Gastrocnemius medialis (tissue), 4 donors: ENCODE results near the gene TRIM16.
"Not testable (repeated sequence)": the region's sequence is repeated elsewhere in the genome, so short reads cannot be mapped to it uniquely, and the experiment has no call there.

Experiments used
- CTCF ChIP-seq, 5 experiments: fragments of 450-650 bp in 3 of 5; fragments of 200-600 bp in 2 of 5; sonication (generic) in 2 of 5; IDR thresholded peaks in 4 of 5; conservative IDR thresholded peaks in 1 of 5; 1 replicate in 4 of 5; 2 replicates in 1 of 5; pipeline ENCODE4 v1.5.1; 2016 to 2019; ENCODE audit warnings: antibody characterized with exemption in 5 of 5, mild to moderate bottlenecking in 3 of 5, moderate library complexity in 3 of 5
- POLR2A ChIP-seq, 2 donors: fragments of 450-650 bp; IDR thresholded peaks; one replicate each; pipeline ENCODE4 v1.6.1; 2017; ENCODE audit warnings: antibody characterized with exemption in 2 of 2, mild to moderate bottlenecking in 2 of 2, moderate library complexity in 2 of 2

- not testable (repeated sequence) for TF ChIP-seq POLR2A (IDR thresholded peaks at IDR 0.05); CTCF (IDR thresholded peaks at IDR 0.05 in 4 of 5, conservative IDR thresholded peaks at IDR 0.05 in 1 of 5)
Observed at GRCh38 chr17:15613111-15613510, 71.0 kb downstream of the TRIM16 start.
